Endothelial cell of umbilical vein (primary cell): Measurements from ENCODE around the gene TAF10. TPM values are rescaled to one million over a fixed set of nuclear protein-coding genes. Genes with fewer than 3 reads are reported as not detected.

Source experiments
- BruUV-seq: library from RNA; stranded (reverse); fragments of 400-500 nt; replicated peaks from 2 replicates; lab custom pipeline; 2021; lab: Mats Ljungman, UMichigan
- CTCF ChIA-PET: fragments of 300-600, 350-600 bp; sonication (Branson Sonifier 250); formaldehyde crosslinking; loops from one replicate; lab custom pipeline; 2021; ENCODE audit warnings: antibody characterized with exemption, inconsistent platforms; lab: Charles Lee
- POLR2A ChIA-PET: fragments of 300-600, 350-600 bp; sonication (Branson Sonifier 250); formaldehyde crosslinking; loops from one replicate; lab custom pipeline; 2021; ENCODE audit warnings: antibody characterized with exemption, inconsistent platforms; lab: Charles Lee
- DNase-seq: peaks from one replicate; pipeline ENCODE4 v3.0.0-alpha.2; 2011; ENCODE audit warnings: low read depth, low spot score
- FAIRE-seq: peaks from 2 replicates; lab custom pipeline; 2011; peaks lifted over from hg19 to GRCh38; lab: Jason Lieb, UNC
- H2AFZ ChIP-seq: 2 replicates; pipeline ENCODE4 v1.6.0; 2012; ENCODE audit warnings: low read depth, low read length, control low read depth, inconsistent platforms
- H3K27ac ChIP-seq: 2 replicates; pipeline ENCODE4 v1.5.1; 2011; ENCODE audit warnings: low read depth, mild to moderate bottlenecking, control low read depth, low read length, moderate library complexity; ENCODE audit not compliant: insufficient read depth
- H3K27me3 ChIP-seq, 2 experiments: 2 replicates each; pipeline versions ENCODE4 v1.6.0 to v1.6.1; 2011; ENCODE audit warnings: low read length in 2 of 2, mixed read lengths in 1 of 2; ENCODE audit not compliant: control insufficient read depth in 2 of 2, insufficient read depth in 2 of 2
- H3K36me3 ChIP-seq, 2 experiments: 2 replicates in 1 of 2; 3 replicates in 1 of 2; pipeline ENCODE4 v1.5.1; 2011; ENCODE audit warnings: low read length in 2 of 2, mild to moderate bottlenecking in 1 of 2, moderate library complexity in 1 of 2; ENCODE audit not compliant: control insufficient read depth in 2 of 2, insufficient read depth in 2 of 2; ENCODE audit errors: extremely low read depth in 1 of 2
- H3K4me1 ChIP-seq: 3 replicates; pipeline ENCODE4 v1.5.1; 2011; ENCODE audit warnings: mild to moderate bottlenecking, low read length; ENCODE audit not compliant: control insufficient read depth, insufficient read depth; ENCODE audit errors: extremely low read depth
- H3K4me2 ChIP-seq: 2 replicates; pipeline ENCODE4 v1.6.1; 2011; ENCODE audit warnings: low read length, control low read depth, mixed read lengths; ENCODE audit not compliant: insufficient read depth
- H3K4me3 ChIP-seq, 3 experiments: fragments of 200-600 bp in 1 of 3; sonication (generic), shearing (Covaris generic) in 1 of 3; replicated peaks in 1 of 3; 2 replicates each; pipeline ENCODE4 v1.5.1; 2011 to 2016; ENCODE audit warnings: control low read depth in 3 of 3, low read length in 3 of 3, mild to moderate bottlenecking in 2 of 3, inconsistent platforms in 1 of 3, low read depth in 1 of 3, moderate library complexity in 1 of 3; ENCODE audit not compliant: insufficient read depth in 1 of 3
- H3K79me2 ChIP-seq: 2 replicates; pipeline ENCODE4 v1.6.0; 2012; ENCODE audit warnings: low read length, inconsistent platforms; ENCODE audit not compliant: control insufficient read depth, insufficient read depth
- H3K9ac ChIP-seq: replicated peaks from 2 replicates; pipeline ENCODE3; 2011; ENCODE audit warnings: low read length, control low read depth; ENCODE audit not compliant: insufficient read depth; ENCODE audit errors: extremely low read depth
- H3K9me1 ChIP-seq: replicated peaks from 3 replicates; pipeline ENCODE4 v1.6.0; 2011; ENCODE audit warnings: mild to moderate bottlenecking, low read length; ENCODE audit not compliant: control insufficient read depth, insufficient read depth; ENCODE audit errors: extremely low read depth
- H3K9me3 ChIP-seq: replicated peaks from 2 replicates; pipeline ENCODE4 v1.5.1; 2012; ENCODE audit warnings: low read length, inconsistent platforms; ENCODE audit not compliant: control insufficient read depth, insufficient read depth
- H4K20me1 ChIP-seq: replicated peaks from 2 replicates; pipeline ENCODE3; 2011; ENCODE audit warnings: mild to moderate bottlenecking, low read length; ENCODE audit not compliant: control insufficient read depth, insufficient read depth; ENCODE audit errors: extremely low read depth
- CTCF ChIP-seq, 2 donors: IDR thresholded peaks; 1 replicate in 1 of 2; 2 replicates in 1 of 2; pipeline ENCODE4 v1.5.1; 2011; ENCODE audit warnings: low read length in 2 of 2, mild to moderate bottlenecking in 2 of 2, moderate library complexity in 2 of 2, control low read depth in 1 of 2, inconsistent platforms in 1 of 2, low read depth in 1 of 2; ENCODE audit not compliant: insufficient read depth in 1 of 2; ENCODE audit errors: extremely low read depth in 1 of 2
- EZH2 ChIP-seq: IDR thresholded peaks from 2 replicates; pipeline ENCODE4 v1.6.1; 2012; ENCODE audit warnings: borderline replicate concordance, low read depth, mild to moderate bottlenecking, moderate library complexity, low read length, inconsistent platforms; ENCODE audit not compliant: severe bottlenecking
- FOS ChIP-seq: IDR thresholded peaks from 2 replicates; pipeline ENCODE4 v1.6.1; 2011; ENCODE audit warnings: mild to moderate bottlenecking, low read length, moderate library complexity, borderline replicate concordance; ENCODE audit not compliant: insufficient read depth
- GATA2 ChIP-seq: IDR thresholded peaks from 2 replicates; pipeline ENCODE4 v1.7.0; 2011; ENCODE audit warnings: low read depth, mild to moderate bottlenecking, moderate library complexity, mixed read lengths, low read length; ENCODE audit not compliant: insufficient read length, insufficient read depth
- JUN ChIP-seq: IDR thresholded peaks from 2 replicates; pipeline ENCODE4 v1.6.1; 2011; ENCODE audit warnings: borderline replicate concordance, low read depth; ENCODE audit not compliant: insufficient read length, insufficient read depth
- MAX ChIP-seq: IDR thresholded peaks from 2 replicates; pipeline ENCODE4 v1.6.1; 2011; ENCODE audit not compliant: insufficient read depth, insufficient read length
- MYC ChIP-seq: IDR thresholded peaks from one replicate; pipeline ENCODE4 v1.6.1; 2011; ENCODE audit warnings: mild to moderate bottlenecking, low read depth, low read length
- POLR2A ChIP-seq: IDR thresholded peaks from 2 replicates; pipeline ENCODE4 v1.6.1; 2012; ENCODE audit warnings: low read depth, mild to moderate bottlenecking, control low read depth, low read length
- POLR2AphosphoS5 ChIP-seq: IDR thresholded peaks from 2 replicates; pipeline ENCODE4 v1.6.1; 2012; ENCODE audit warnings: low read depth, mild to moderate bottlenecking, control low read depth, low read length, moderate library complexity; ENCODE audit not compliant: insufficient read depth
- dilution Hi-C: fragments of 300-500 bp; cut with MboI; formaldehyde crosslinking; loops from one replicate; pipeline ENCODE4 v1.15.0; 2019; ENCODE audit warnings: low sequenced_read_pairs; ENCODE audit not compliant: extremely low pct_ligation_motif_present
- intact Hi-C: fragments of 100-400 bp; cut with micrococcal nuclease; formaldehyde crosslinking; loops from one replicate; pipeline ENCODE4 v1.10.0; 2022
- polyA plus RNA-seq, 4 experiments: library from polyadenylated mRNA; depleted of rRNA in 3 of 4; stranded (reverse) in 3 of 4; unstranded in 1 of 4; fragments of >200 nt; gene quantifications; 2 replicates each; pipeline versions ENCODE4 v1.2.1 to v1.2.3, GENCODE V29; 2011 to 2012; ENCODE audit warnings: missing spikeins in 1 of 4
- total RNA-seq: library from RNA; stranded (reverse); gene quantifications from 2 replicates; pipeline ENCODE4 v1.2.3, GENCODE V29; 2021

The TAF10 gene
- total and polyA plus RNA-seq, 2 donors (not counting 3 experiments of a cell fraction or from before 2014, with no cell fraction given), result 86.2 to 149 TPM

GRCh38 chr11:6565988-6566703 is 45.9 kb downstream of the TAF10 start:
- no peak overlapping the region for H2AFZ ChIP-seq
- FAIRE-seq, result no peak
- dilution Hi-C loops, result no loop called here
- CTCF ChIA-PET, result interaction anchor here (0.7 to 1.1 kb wide), 3 partner anchors 35 to 187 kb away, joined by 3 to 4 read pairs (median 3); partner anchors contain the start of gene MRPL17
- no peaks in the 10 kb centered on the region for H3K36me3 ChIP-seq
- no peak for TF ChIP-seq MYC
- no peak for TF ChIP-seq POLR2A
- TF ChIP-seq MAX, result no peak
- no peak for TF ChIP-seq FOS
- no peak for TF ChIP-seq JUN
- POLR2A ChIA-PET, result no interaction called here
- H3K4me1 ChIP-seq, result peaks cover 6% of the 10 kb centered on the region
- no peaks in the 10 kb centered on the region for H3K9me3 ChIP-seq
- H3K9me1 ChIP-seq, result no peaks in the 10 kb centered on the region
- H3K27me3 ChIP-seq, result no peaks in the 10 kb centered on the region
- no peaks in the 10 kb centered on the region for H4K20me1 ChIP-seq
- H3K79me2 ChIP-seq, result no peaks in the 10 kb centered on the region
- intact Hi-C loops, result no loop called here
- no TSS peak for BruUV-seq
- DNase-seq, result no peak
- no peak overlapping the region for H3K4me3 ChIP-seq
- H3K27ac ChIP-seq, result no peak overlapping the region
- H3K4me2 ChIP-seq, result no peak overlapping the region
- no peak overlapping the region for H3K9ac ChIP-seq

GRCh38 chr11:6565325-6565724 is 46.7 kb downstream of the TAF10 start:
- no peaks in the 10 kb centered on the region for H3K9me1 ChIP-seq
- ChIA-PET POLR2A (no interaction called here), CTCF (interaction anchor here (0.7 to 1.1 kb wide), 3 partner anchors 34 to 186 kb away, joined by 3 to 4 read pairs (median 3); partner anchors contain the start of gene MRPL17)
- no peak overlapping the region for H3K9ac ChIP-seq
- no peak overlapping the region for H2AFZ ChIP-seq
- DNase-seq (no peak), FAIRE-seq (no peak)
- no peak overlapping the region for H3K27ac ChIP-seq
- H3K4me1 ChIP-seq, result peaks cover 6% of the 10 kb centered on the region
- no peak overlapping the region for H3K4me2 ChIP-seq
- no peak for TF ChIP-seq GATA2
- TF ChIP-seq MAX, result no peak
- TF ChIP-seq POLR2A, result no peak
- TF ChIP-seq JUN, result no peak
- no peak for TF ChIP-seq EZH2
- no peak for TF ChIP-seq FOS
- no peak for TF ChIP-seq POLR2AphosphoS5
- no peak for TF ChIP-seq MYC
- TF ChIP-seq CTCF (IDR thresholded peaks at IDR 0.05; ENCODE audit: extremely low read depth in 1 of 2, insufficient read depth in 1 of 2, low read depth in 1 of 2, low read length in 2 of 2), result no peak
- H4K20me1 ChIP-seq, result no peaks in the 10 kb centered on the region
- no peaks in the 10 kb centered on the region for H3K27me3 ChIP-seq
- no peaks in the 10 kb centered on the region for H3K79me2 ChIP-seq
- intact Hi-C loops (no loop called here), dilution Hi-C loops (no loop called here)
- H3K4me3 ChIP-seq, result no peak overlapping the region
- no peaks in the 10 kb centered on the region for H3K9me3 ChIP-seq
- no peaks in the 10 kb centered on the region for H3K36me3 ChIP-seq
- no TSS peak for BruUV-seq
